Natural killer cell treated with Interleukin-12 subunit alpha and Interleukin-12 subunit beta and Interleukin-15 and Interleukin-18, amount 100 ng/mL, for 72 hours (primary cell): Measurements from ENCODE around the gene MACROD2. TPM values are rescaled to one million over a fixed set of nuclear protein-coding genes. Genes with fewer than 3 reads are reported as not detected.

ENCODE experiments used
- ATAC-seq, 2 donors: fragments of 150-1000 bp; cut with Tn5 transposase in 1 of 2; sonication (Bioruptor Pico), chemical (Tn5 transposase) in 1 of 2; 2 replicates each; pipeline ENCODE4 v1.10.0; 2021
- DNase-seq: peaks from one replicate; pipeline ENCODE4 v3.0.0; 2022; ENCODE audit warnings: low spot score
- H3K27ac Mint-ChIP-seq, 2 donors: 1 replicate in 1 of 2; 2 replicates in 1 of 2; pipeline ENCODE4 v1.8.0; 2022; ENCODE audit warnings: mixed read lengths in 2 of 2, mild to moderate bottlenecking in 1 of 2, moderate library complexity in 1 of 2
- H3K27me3 Mint-ChIP-seq, 2 donors: 1 replicate in 1 of 2; 2 replicates in 1 of 2; pipeline ENCODE4 v1.8.0; 2022; ENCODE audit warnings: mixed read lengths in 2 of 2
- H3K36me3 Mint-ChIP-seq: one replicate; pipeline ENCODE4 v1.8.0; 2022; ENCODE audit warnings: mixed read lengths
- H3K4me1 Mint-ChIP-seq, 2 donors: 1 replicate in 1 of 2; 2 replicates in 1 of 2; pipeline ENCODE4 v1.8.0; 2022; ENCODE audit warnings: low read depth in 2 of 2, mixed read lengths in 2 of 2, mild to moderate bottlenecking in 1 of 2
- H3K4me3 Mint-ChIP-seq: one replicate; pipeline ENCODE4 v1.8.0; 2022; ENCODE audit warnings: mixed read lengths
- H3K9me3 Mint-ChIP-seq: 2 replicates; pipeline ENCODE4 v1.8.0; 2022; ENCODE audit warnings: mixed read lengths
- total RNA-seq, 2 donors: library from RNA; stranded (reverse); gene quantifications; one replicate each; pipeline ENCODE4 v1.2.3, GENCODE V29; 2022

The MACROD2 gene
- total RNA-seq, 2 donors from 2014 or later = not detected

GRCh38 chr20:14413835-14414234 is 418.5 kb downstream of the MACROD2 start:
- DNase-seq (no peak), ATAC-seq (no peak)
- no peaks in the 10 kb centered on the region for H3K4me1 Mint-ChIP-seq
- peaks cover 16% of the 10 kb centered on the region for H3K9me3 Mint-ChIP-seq
- no peaks in the 10 kb centered on the region for H3K27me3 Mint-ChIP-seq
- no peak overlapping the region for H3K27ac Mint-ChIP-seq
- no peak overlapping the region for H3K4me3 Mint-ChIP-seq
- H3K36me3 Mint-ChIP-seq = peaks cover 5% of the 10 kb centered on the region

GRCh38 chr20:14414560-14414959 is 419.2 kb downstream of the MACROD2 start:
- Mint-ChIP-seq H3K27ac (no peak overlapping the region), H3K4me3 (no peak overlapping the region), H3K27me3 (no peaks in the 10 kb centered on the region), H3K4me1 (no peaks in the 10 kb centered on the region), H3K36me3 (peaks cover 5% of the 10 kb centered on the region), H3K9me3 (peaks cover 12% of the 10 kb centered on the region)
- ATAC-seq (no peak), DNase-seq (no peak)

- peaks cover 12% of the 10 kb centered on the region for H3K9me3 Mint-ChIP-seq
- H3K4me1 Mint-ChIP-seq = no peaks in the 10 kb centered on the region
- no peaks in the 10 kb centered on the region for H3K27me3 Mint-ChIP-seq
- no peak for ATAC-seq
- H3K27ac Mint-ChIP-seq = no peak overlapping the region
- peaks cover 5% of the 10 kb centered on the region for H3K36me3 Mint-ChIP-seq
- no peak for DNase-seq
- H3K4me3 Mint-ChIP-seq = no peak overlapping the region
Observed at GRCh38 chr20:14415467-14415866, 420.2 kb downstream of the MACROD2 start.

GRCh38 chr20:14418376-14418775 is 423.1 kb downstream of the MACROD2 start:
- H3K4me3 Mint-ChIP-seq = no peak overlapping the region
- H3K27ac Mint-ChIP-seq = no peak overlapping the region
- peaks cover 5% of the 10 kb centered on the region for H3K9me3 Mint-ChIP-seq
- ATAC-seq = no peak
- DNase-seq = no peak
- peaks cover 5% of the 10 kb centered on the region for H3K36me3 Mint-ChIP-seq
- H3K27me3 Mint-ChIP-seq = no peaks in the 10 kb centered on the region
- no peaks in the 10 kb centered on the region for H3K4me1 Mint-ChIP-seq

- no peak overlapping the region for H3K4me3 Mint-ChIP-seq
- H3K27me3 Mint-ChIP-seq = no peaks in the 10 kb centered on the region
- H3K36me3 Mint-ChIP-seq = peaks cover 5% of the 10 kb centered on the region
- ATAC-seq = no peak
- H3K27ac Mint-ChIP-seq = no peak overlapping the region
- peaks cover 10% of the 10 kb centered on the region for H3K9me3 Mint-ChIP-seq
- no peak for DNase-seq
- no peaks in the 10 kb centered on the region for H3K4me1 Mint-ChIP-seq
Observed at GRCh38 chr20:14422892-14423291, 427.6 kb downstream of the MACROD2 start.

GRCh38 chr20:14431568-14431967 is 436.3 kb downstream of the MACROD2 start:
- H3K27me3 Mint-ChIP-seq = no peaks in the 10 kb centered on the region
- DNase-seq = no peak
- ATAC-seq = no peak
- peaks cover 10% of the 10 kb centered on the region for H3K36me3 Mint-ChIP-seq
- no peak overlapping the region for H3K27ac Mint-ChIP-seq
- no peaks in the 10 kb centered on the region for H3K4me1 Mint-ChIP-seq
- H3K9me3 Mint-ChIP-seq = peaks cover 14% of the 10 kb centered on the region
- H3K4me3 Mint-ChIP-seq = no peak overlapping the region

GRCh38 chr20:14432085-14432484 is 436.8 kb downstream of the MACROD2 start:
- ATAC-seq (no peak), DNase-seq (no peak)
- H3K27me3 Mint-ChIP-seq = no peaks in the 10 kb centered on the region
- peaks cover 14% of the 10 kb centered on the region for H3K9me3 Mint-ChIP-seq
- no peak overlapping the region for H3K27ac Mint-ChIP-seq
- no peaks in the 10 kb centered on the region for H3K4me1 Mint-ChIP-seq
- no peak overlapping the region for H3K4me3 Mint-ChIP-seq
- peaks cover 8% of the 10 kb centered on the region for H3K36me3 Mint-ChIP-seq

- DNase-seq (no peak), ATAC-seq (no peak)
- H3K27ac Mint-ChIP-seq = no peak overlapping the region
- no peak overlapping the region for H3K4me3 Mint-ChIP-seq
- H3K36me3 Mint-ChIP-seq = peaks cover 5% of the 10 kb centered on the region
- no peaks in the 10 kb centered on the region for H3K4me1 Mint-ChIP-seq
- peaks cover 14% of the 10 kb centered on the region for H3K9me3 Mint-ChIP-seq
- H3K27me3 Mint-ChIP-seq = no peaks in the 10 kb centered on the region
Observed at GRCh38 chr20:14432597-14432996, 437.3 kb downstream of the MACROD2 start.

GRCh38 chr20:14434384-14435136 is 439.2 kb downstream of the MACROD2 start:
- H3K27ac Mint-ChIP-seq = no peak overlapping the region

GRCh38 chr20:14441201-14441600 is 445.9 kb downstream of the MACROD2 start:
- Mint-ChIP-seq H3K27me3 (no peaks in the 10 kb centered on the region), H3K9me3 (peaks cover 27% of the 10 kb centered on the region), H3K4me3 (no peak overlapping the region), H3K4me1 (no peaks in the 10 kb centered on the region), H3K36me3 (peaks cover 8% of the 10 kb centered on the region), H3K27ac (no peak overlapping the region)
- ATAC-seq = no peak
- no peak for DNase-seq

More at GRCh38 chr20:14434384-14435136, 439.2 kb downstream of the MACROD2 start:
- no peak for ATAC-seq
- no peak for DNase-seq
- Mint-ChIP-seq H3K4me3 (no peak overlapping the region), H3K4me1 (no peaks in the 10 kb centered on the region), H3K27me3 (no peaks in the 10 kb centered on the region), H3K36me3 (peaks cover 14% of the 10 kb centered on the region), H3K9me3 (peaks cover 18% of the 10 kb centered on the region)

GRCh38 chr20:14444106-14444505 is 448.8 kb downstream of the MACROD2 start:
- H3K27me3 Mint-ChIP-seq = no peaks in the 10 kb centered on the region
- H3K36me3 Mint-ChIP-seq = peaks cover under 1% of the 10 kb centered on the region
- ATAC-seq (no peak), DNase-seq (no peak)
- H3K4me1 Mint-ChIP-seq = no peaks in the 10 kb centered on the region
- H3K9me3 Mint-ChIP-seq = peaks cover 22% of the 10 kb centered on the region
- H3K27ac Mint-ChIP-seq = no peak overlapping the region
- H3K4me3 Mint-ChIP-seq = no peak overlapping the region

- Mint-ChIP-seq H3K4me1 (no peaks in the 10 kb centered on the region), H3K27ac (no peak overlapping the region), H3K27me3 (no peaks in the 10 kb centered on the region), H3K36me3 (peaks cover 9% of the 10 kb centered on the region), H3K9me3 (peaks cover 26% of the 10 kb centered on the region), H3K4me3 (no peak overlapping the region)
- ATAC-seq (no peak), DNase-seq (no peak)
Observed at GRCh38 chr20:14445310-14445709, 450.0 kb downstream of the MACROD2 start.

GRCh38 chr20:14445902-14446301 is 450.6 kb downstream of the MACROD2 start:
- ATAC-seq (no peak), DNase-seq (no peak)
- H3K4me1 Mint-ChIP-seq = peaks cover 0 to 2% of the 10 kb centered on the region in 2 donors
- no peak overlapping the region for H3K27ac Mint-ChIP-seq
- peaks cover 9% of the 10 kb centered on the region for H3K36me3 Mint-ChIP-seq
- H3K9me3 Mint-ChIP-seq = peaks cover 28% of the 10 kb centered on the region
- H3K27me3 Mint-ChIP-seq = no peaks in the 10 kb centered on the region
- H3K4me3 Mint-ChIP-seq = no peak overlapping the region

GRCh38 chr20:14446446-14446845 is 451.1 kb downstream of the MACROD2 start:
- no peaks in the 10 kb centered on the region for H3K27me3 Mint-ChIP-seq
- ATAC-seq = no peak
- H3K27ac Mint-ChIP-seq = no peak overlapping the region
- DNase-seq = no peak
- no peak overlapping the region for H3K4me3 Mint-ChIP-seq
- H3K4me1 Mint-ChIP-seq = peaks cover 0 to 2% of the 10 kb centered on the region in 2 donors
- peaks cover 9% of the 10 kb centered on the region for H3K36me3 Mint-ChIP-seq
- peaks cover 29% of the 10 kb centered on the region for H3K9me3 Mint-ChIP-seq

- no peak for DNase-seq
- H3K4me1 Mint-ChIP-seq = peaks cover 0 to 2% of the 10 kb centered on the region in 2 donors
- no peaks in the 10 kb centered on the region for H3K27me3 Mint-ChIP-seq
- ATAC-seq = no peak
- no peak overlapping the region for H3K4me3 Mint-ChIP-seq
- peaks cover 9% of the 10 kb centered on the region for H3K36me3 Mint-ChIP-seq
- peaks cover 23% of the 10 kb centered on the region for H3K9me3 Mint-ChIP-seq
- no peak overlapping the region for H3K27ac Mint-ChIP-seq
Observed at GRCh38 chr20:14449323-14449722, 454.0 kb downstream of the MACROD2 start.
